DOHH2 (cell line): ENCODE results near the gene E2F4.

ENCODE experiments used
- CTCF ChIP-seq: fragments of 200-600 bp; sonication (generic); IDR thresholded peaks from one replicate; pipeline ENCODE4 v1.5.1; 2014; ENCODE audit warnings: antibody characterized with exemption, mild to moderate bottlenecking, low read depth, low read length; ENCODE audit not compliant: poor library complexity, severe bottlenecking
- EZH2phosphoT487 ChIP-seq: fragments of 200-600 bp; sonication (generic); IDR thresholded peaks from 2 replicates; pipeline ENCODE4 v1.6.1; 2017; ENCODE audit warnings: borderline replicate concordance, mild to moderate bottlenecking, antibody characterized with exemption, low read length, moderate library complexity, mixed read lengths

GRCh38 chr16:67188323-67188722 lies 3.6 kb upstream of the E2F4 start:
- TF ChIP-seq CTCF = no peak
- TF ChIP-seq EZH2phosphoT487 = no peak
